ENCODE results near the gene TBC1D9B. TPM values are rescaled to one million over a fixed set of nuclear protein-coding genes. Genes with fewer than 3 reads are reported as not detected.

Gene TBC1D9B
- total and polyA plus RNA-seq, 2 of the 13 experiments (the other 11 are each of a cell fraction or from before 2014, with no cell fraction given): 35.0 to 50.0 TPM

DNA sequence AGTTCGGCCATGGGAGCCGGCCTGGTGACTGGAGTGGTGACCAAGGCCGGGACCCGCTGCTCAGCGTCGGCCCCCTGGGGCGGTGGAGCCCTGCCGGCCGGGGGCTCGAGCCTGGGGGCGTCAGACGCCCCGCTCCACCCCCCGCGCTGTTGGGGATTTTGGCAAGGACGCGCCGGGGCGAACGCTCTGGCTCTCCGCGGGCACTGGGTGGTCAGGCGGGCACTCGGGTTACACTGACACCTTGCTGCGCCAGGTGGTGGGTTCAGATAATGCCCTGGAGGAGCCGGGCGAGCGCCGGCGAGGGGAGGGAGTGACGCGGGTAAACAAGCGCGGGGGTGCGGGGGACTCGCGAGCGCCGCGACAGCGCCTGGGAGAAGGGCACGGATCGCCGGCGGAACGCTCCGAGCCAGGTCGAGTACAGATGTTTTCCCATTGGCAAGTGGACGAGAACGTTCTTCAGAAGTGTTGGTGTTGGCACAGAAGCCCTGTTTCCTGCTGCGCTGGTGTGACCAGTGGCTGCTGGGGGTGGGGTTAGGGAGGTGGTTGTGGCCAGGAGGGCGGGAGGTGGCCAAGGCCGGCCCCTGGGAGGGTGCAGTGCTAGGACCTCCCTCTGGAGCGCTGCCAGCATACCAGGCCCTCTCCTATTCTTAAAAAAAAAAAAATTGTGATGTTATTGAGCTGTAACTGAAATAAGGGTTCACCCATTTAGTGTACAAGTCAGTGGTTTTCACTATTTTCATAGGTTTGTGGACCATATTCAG is 86.2 kb downstream of the TBC1D9B start (continued):
- TF ChIP-seq ZNF142 (CRISPR knock-in tag; IDR thresholded peaks at IDR 0.05): 0 out of 2 replicates have a peak, but pooled peaks have one; percentile 12
- TF ChIP-seq ZNF446 (CRISPR knock-in tag; IDR thresholded peaks at IDR 0.05): 0 out of 2 replicates have a peak, but pooled peaks have one; percentile 15
- TF ChIP-seq, protein P1, sequence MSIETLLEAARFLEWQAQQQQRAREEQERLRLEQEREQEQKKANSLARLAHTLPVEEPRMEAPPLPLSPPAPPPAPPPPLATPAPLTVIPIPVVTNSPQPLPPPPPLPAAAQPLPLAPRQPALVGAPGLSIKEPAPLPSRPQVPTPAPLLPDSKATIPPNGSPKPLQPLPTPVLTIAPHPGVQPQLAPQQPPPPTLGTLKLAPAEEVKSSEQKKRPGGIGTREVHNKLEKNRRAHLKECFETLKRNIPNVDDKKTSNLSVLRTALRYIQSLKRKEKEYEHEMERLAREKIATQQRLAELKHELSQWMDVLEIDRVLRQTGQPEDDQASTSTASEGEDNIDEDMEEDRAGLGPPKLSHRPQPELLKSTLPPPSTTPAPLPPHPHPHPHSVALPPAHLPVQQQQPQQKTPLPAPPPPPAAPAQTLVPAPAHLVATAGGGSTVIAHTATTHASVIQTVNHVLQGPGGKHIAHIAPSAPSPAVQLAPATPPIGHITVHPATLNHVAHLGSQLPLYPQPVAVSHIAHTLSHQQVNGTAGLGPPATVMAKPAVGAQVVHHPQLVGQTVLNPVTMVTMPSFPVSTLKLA (IDR thresholded peaks at IDR 0.05): no peak
- TF ChIP-seq, protein P2, sequence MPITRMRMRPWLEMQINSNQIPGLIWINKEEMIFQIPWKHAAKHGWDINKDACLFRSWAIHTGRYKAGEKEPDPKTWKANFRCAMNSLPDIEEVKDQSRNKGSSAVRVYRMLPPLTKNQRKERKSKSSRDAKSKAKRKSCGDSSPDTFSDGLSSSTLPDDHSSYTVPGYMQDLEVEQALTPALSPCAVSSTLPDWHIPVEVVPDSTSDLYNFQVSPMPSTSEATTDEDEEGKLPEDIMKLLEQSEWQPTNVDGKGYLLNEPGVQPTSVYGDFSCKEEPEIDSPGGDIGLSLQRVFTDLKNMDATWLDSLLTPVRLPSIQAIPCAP (CRISPR knock-in tag; IDR thresholded peaks at IDR 0.05; ENCODE audit: low read depth): no peak
- peak; percentile 36; the same call in 1 of the 2 replicates for TF ChIP-seq CREB1 (IDR thresholded peaks at IDR 0.05)
- TF ChIP-seq CREB1 (CRISPR knock-in tag; IDR thresholded peaks at IDR 0.05): no peak
- no peak for TF ChIP-seq ZNF296 (CRISPR knock-in tag; conservative IDR thresholded peaks at IDR 0.05)
- TF ChIP-seq NONO (IDR thresholded peaks at IDR 0.05): no peak
- TF ChIP-seq NONO (CRISPR knock-in tag; conservative IDR thresholded peaks at IDR 0.05): 0 out of 2 replicates have a peak, but pooled peaks have one; percentile 21
- peak; percentile 47; the same call in 1 of the 2 replicates for TF ChIP-seq HIVEP1 (CRISPR knock-in tag; IDR thresholded peaks at IDR 0.05)
- TF ChIP-seq, protein P3, sequence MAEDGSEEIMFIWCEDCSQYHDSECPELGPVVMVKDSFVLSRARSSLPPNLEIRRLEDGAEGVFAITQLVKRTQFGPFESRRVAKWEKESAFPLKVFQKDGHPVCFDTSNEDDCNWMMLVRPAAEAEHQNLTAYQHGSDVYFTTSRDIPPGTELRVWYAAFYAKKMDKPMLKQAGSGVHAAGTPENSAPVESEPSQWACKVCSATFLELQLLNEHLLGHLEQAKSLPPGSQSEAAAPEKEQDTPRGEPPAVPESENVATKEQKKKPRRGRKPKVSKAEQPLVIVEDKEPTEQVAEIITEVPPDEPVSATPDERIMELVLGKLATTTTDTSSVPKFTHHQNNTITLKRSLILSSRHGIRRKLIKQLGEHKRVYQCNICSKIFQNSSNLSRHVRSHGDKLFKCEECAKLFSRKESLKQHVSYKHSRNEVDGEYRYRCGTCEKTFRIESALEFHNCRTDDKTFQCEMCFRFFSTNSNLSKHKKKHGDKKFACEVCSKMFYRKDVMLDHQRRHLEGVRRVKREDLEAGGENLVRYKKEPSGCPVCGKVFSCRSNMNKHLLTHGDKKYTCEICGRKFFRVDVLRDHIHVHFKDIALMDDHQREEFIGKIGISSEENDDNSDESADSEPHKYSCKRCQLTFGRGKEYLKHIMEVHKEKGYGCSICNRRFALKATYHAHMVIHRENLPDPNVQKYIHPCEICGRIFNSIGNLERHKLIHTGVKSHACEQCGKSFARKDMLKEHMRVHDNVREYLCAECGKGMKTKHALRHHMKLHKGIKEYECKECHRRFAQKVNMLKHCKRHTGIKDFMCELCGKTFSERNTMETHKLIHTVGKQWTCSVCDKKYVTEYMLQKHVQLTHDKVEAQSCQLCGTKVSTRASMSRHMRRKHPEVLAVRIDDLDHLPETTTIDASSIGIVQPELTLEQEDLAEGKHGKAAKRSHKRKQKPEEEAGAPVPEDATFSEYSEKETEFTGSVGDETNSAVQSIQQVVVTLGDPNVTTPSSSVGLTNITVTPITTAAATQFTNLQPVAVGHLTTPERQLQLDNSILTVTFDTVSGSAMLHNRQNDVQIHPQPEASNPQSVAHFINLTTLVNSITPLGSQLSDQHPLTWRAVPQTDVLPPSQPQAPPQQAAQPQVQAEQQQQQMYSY (CRISPR knock-in tag; IDR thresholded peaks at IDR 0.05): 0 out of 2 replicates have a peak, but pooled peaks have one; percentile 36
- no peak for TF ChIP-seq ZXDC (CRISPR knock-in tag; IDR thresholded peaks at IDR 0.05)
- no peak for TF ChIP-seq GPN1 (CRISPR knock-in tag; IDR thresholded peaks at IDR 0.05; ENCODE audit: borderline replicate concordance)

Data from HepG2 (cell line).